HepG2 (cell line): ENCODE measurements around the gene KLK14. TPM values are rescaled to one million over a fixed set of nuclear protein-coding genes. Genes with fewer than 3 reads are reported as not detected.
A peak's percentile ranks its signal among the peaks of the same experiment; 100 is the strongest.

ENCODE experiments used
- FOSL1 ChIP-seq: sonication (generic); formaldehyde crosslinking; IDR thresholded peaks from 2 replicates; pipeline ENCODE4 v1.9.0; 2021; ENCODE audit warnings: missing genetic modification reagents, borderline replicate concordance
- GPBP1L1 ChIP-seq: sonication (generic); formaldehyde crosslinking; IDR thresholded peaks from 2 replicates; pipeline ENCODE4 v1.5.0; 2020; ENCODE audit warnings: mild to moderate bottlenecking, missing genetic modification reagents
- HDAC1 ChIP-seq: sonication (generic); formaldehyde crosslinking; IDR thresholded peaks from 2 replicates; pipeline ENCODE4 v1.5.1; 2020; ENCODE audit warnings: mild to moderate bottlenecking, missing genetic modification reagents
- JUN ChIP-seq: sonication (generic); formaldehyde crosslinking; IDR thresholded peaks from 2 replicates; pipeline ENCODE4 v1.4.0; 2020; ENCODE audit warnings: mild to moderate bottlenecking, missing genetic modification reagents
- KAT7 ChIP-seq: IDR thresholded peaks from 2 replicates; pipeline ENCODE4 v1.6.1; 2018; ENCODE audit warnings: borderline replicate concordance, missing compliant biosample characterization
- MAF1 ChIP-seq: sonication (generic); formaldehyde crosslinking; IDR thresholded peaks from 2 replicates; pipeline ENCODE4 v1.5.0; 2020; ENCODE audit warnings: missing genetic modification reagents, borderline replicate concordance
- MTA1 ChIP-seq: sonication (generic); formaldehyde crosslinking; IDR thresholded peaks from 2 replicates; pipeline ENCODE4 v1.4.0; 2020; ENCODE audit warnings: missing genetic modification reagents, mild to moderate bottlenecking, borderline replicate concordance
- PHF8 ChIP-seq: sonication (generic); formaldehyde crosslinking; IDR thresholded peaks from 2 replicates; pipeline ENCODE4 v1.5.0; 2020; ENCODE audit warnings: missing genetic modification reagents
- SALL1 ChIP-seq: sonication (generic); formaldehyde crosslinking; IDR thresholded peaks from 2 replicates; pipeline ENCODE4 v1.8.0; 2022; ENCODE audit warnings: mild to moderate bottlenecking, missing genetic modification reagents
- SYNCRIP ChIP-seq: fragments of 200-400 bp; formaldehyde crosslinking; IDR thresholded peaks from 2 replicates; pipeline ENCODE4 v1.6.1; 2018; ENCODE audit warnings: mild to moderate bottlenecking, low read depth, low read length; ENCODE audit not compliant: insufficient read depth
- TRIM24 ChIP-seq: sonication (generic); formaldehyde crosslinking; IDR thresholded peaks from 2 replicates; pipeline ENCODE4 v1.8.0; 2022; ENCODE audit warnings: mild to moderate bottlenecking, missing genetic modification reagents
- YY1 ChIP-seq: IDR thresholded peaks from 2 replicates; pipeline ENCODE4 v1.6.1; 2011; ENCODE audit warnings: low read length, low read depth, moderate library complexity, mild to moderate bottlenecking; ENCODE audit not compliant: insufficient read depth, insufficient replicate concordance
- ZFP36 ChIP-seq: fragments of 150-350 bp; IDR thresholded peaks from 2 replicates; pipeline ENCODE4 v1.6.1; 2018; ENCODE audit warnings: borderline replicate concordance, low read length, low read depth; ENCODE audit not compliant: partially characterized antibody
- ZNF558 ChIP-seq: sonication (generic); formaldehyde crosslinking; IDR thresholded peaks from 2 replicates; pipeline ENCODE4 v1.9.0; 2022; ENCODE audit warnings: mild to moderate bottlenecking, missing genetic modification reagents, borderline replicate concordance
- ZNF674 ChIP-seq: sonication (generic); formaldehyde crosslinking; IDR thresholded peaks from 2 replicates; pipeline ENCODE4 v1.5.0; 2020; ENCODE audit warnings: low read depth, mild to moderate bottlenecking, missing genetic modification reagents
- ZNF691 ChIP-seq: sonication (generic); formaldehyde crosslinking; IDR thresholded peaks from 2 replicates; pipeline ENCODE4 v1.4.0; 2020; ENCODE audit warnings: missing genetic modification reagents, low read depth, mild to moderate bottlenecking, borderline replicate concordance
- polyA plus RNA-seq, 8 experiments: library from polyadenylated mRNA; depleted of rRNA in 3 of 8; stranded (reverse) in 7 of 8; unstranded in 1 of 8; fragments of >200 nt; fragmentation: Illumina TruSeq in 4 of 8; extraction: Trizol in 4 of 8; gene quantifications; 2 replicates each; pipeline versions ENCODE4 v1.2.1 to v1.2.3, GENCODE V29; 2011 to 2016; ENCODE audit warnings: low read depth in 4 of 8, missing spikeins in 1 of 8, mixed read lengths in 1 of 8; ENCODE audit not compliant: insufficient read depth in 1 of 8
- total RNA-seq, 5 experiments: library from RNA; depleted of rRNA; stranded (reverse); fragments of >200 nt; fragmentation: Illumina TruSeq; extraction: Trizol; gene quantifications; 2 replicates each; pipeline ENCODE4 v1.2.3, GENCODE V29; 2016; ENCODE audit warnings: low read depth in 1 of 5
- TF ChIP-seq, protein P1 (sequence below): IDR thresholded peaks from 2 replicates; pipeline ENCODE4 v1.6.1; 2016; ENCODE audit warnings: missing compliant biosample characterization, missing genetic modification reagents, borderline replicate concordance
- TF ChIP-seq, protein P2 (sequence below): sonication (generic); formaldehyde crosslinking; IDR thresholded peaks from 2 replicates; pipeline ENCODE4 v1.4.0; 2020; ENCODE audit warnings: missing genetic modification reagents, borderline replicate concordance
- TF ChIP-seq, protein P3 (sequence below): sonication (generic); formaldehyde crosslinking; IDR thresholded peaks from 2 replicates; pipeline ENCODE4 v1.8.1; 2022; ENCODE audit warnings: mild to moderate bottlenecking, missing genetic modification reagents

The KLK14 gene
- total and polyA plus RNA-seq, 2 of the 13 experiments (the other 11 are each of a cell fraction or from before 2014, with no cell fraction given): not detected

DNA sequence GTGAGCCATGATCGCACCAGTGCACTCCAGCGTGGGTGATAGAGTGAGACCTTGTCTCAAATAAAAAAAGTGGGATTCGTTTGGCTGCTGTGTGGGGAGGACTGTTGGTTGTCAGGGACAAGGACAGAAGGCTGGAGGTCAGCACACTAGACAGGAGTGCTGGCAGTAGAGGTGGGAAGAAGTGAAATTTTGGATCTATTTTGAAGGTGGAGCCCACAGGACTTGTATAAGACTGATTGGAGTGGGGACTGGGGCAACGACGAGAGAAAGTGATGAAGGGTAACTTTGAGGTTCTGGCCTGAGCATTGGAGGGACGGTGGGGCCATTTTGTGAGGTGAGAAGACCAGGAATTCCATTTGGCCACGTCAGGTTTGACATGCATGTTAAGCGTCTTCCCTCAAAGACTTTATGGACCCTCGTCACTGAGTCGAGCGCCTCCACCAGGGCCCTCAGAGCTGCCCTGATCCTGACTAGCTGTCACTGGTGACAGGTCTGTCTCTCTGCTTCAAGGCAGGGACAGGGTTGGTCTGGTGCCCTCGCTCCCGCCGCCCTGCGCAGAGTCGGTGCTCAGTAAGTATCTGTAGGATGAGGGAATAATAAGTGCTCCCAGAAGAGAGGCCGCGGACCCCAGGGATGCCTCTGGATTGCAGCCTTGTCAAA is 24.8 kb upstream of the KLK14 start (continued):
- TF ChIP-seq ZNF674 (CRISPR knock-in tag) (no peak), MTA1 (no peak), TRIM24 (CRISPR knock-in tag) (no peak), ZFP36 (no peak), ZNF691 (CRISPR knock-in tag) (peak; percentile 51; the same call in 1 of the 2 replicates), FOSL1 (CRISPR knock-in tag) (no peak), MAF1 (CRISPR knock-in tag) (no peak), ZNF558 (0 out of 2 replicates have a peak, but pooled peaks have one; percentile 47), SALL1 (CRISPR knock-in tag) (no peak), KAT7 (CRISPR knock-in tag) (no peak), PHF8 (CRISPR knock-in tag) (no peak), GPBP1L1 (CRISPR knock-in tag) (no peak), YY1 (no peak), SYNCRIP (no peak), JUN (CRISPR knock-in tag) (no peak; the same call in 1 of the 2 replicates), HDAC1 (no peak; the same call in 1 of the 2 replicates)
- TF ChIP-seq, protein P1, sequence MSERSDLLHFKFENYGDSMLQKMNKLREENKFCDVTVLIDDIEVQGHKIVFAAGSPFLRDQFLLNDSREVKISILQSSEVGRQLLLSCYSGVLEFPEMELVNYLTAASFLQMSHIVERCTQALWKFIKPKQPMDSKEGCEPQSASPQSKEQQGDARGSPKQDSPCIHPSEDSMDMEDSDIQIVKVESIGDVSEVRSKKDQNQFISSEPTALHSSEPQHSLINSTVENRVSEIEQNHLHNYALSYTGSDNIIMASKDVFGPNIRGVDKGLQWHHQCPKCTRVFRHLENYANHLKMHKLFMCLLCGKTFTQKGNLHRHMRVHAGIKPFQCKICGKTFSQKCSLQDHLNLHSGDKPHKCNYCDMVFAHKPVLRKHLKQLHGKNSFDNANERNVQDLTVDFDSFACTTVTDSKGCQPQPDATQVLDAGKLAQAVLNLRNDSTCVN (CRISPR knock-in tag): no peak
- TF ChIP-seq, protein P2, sequence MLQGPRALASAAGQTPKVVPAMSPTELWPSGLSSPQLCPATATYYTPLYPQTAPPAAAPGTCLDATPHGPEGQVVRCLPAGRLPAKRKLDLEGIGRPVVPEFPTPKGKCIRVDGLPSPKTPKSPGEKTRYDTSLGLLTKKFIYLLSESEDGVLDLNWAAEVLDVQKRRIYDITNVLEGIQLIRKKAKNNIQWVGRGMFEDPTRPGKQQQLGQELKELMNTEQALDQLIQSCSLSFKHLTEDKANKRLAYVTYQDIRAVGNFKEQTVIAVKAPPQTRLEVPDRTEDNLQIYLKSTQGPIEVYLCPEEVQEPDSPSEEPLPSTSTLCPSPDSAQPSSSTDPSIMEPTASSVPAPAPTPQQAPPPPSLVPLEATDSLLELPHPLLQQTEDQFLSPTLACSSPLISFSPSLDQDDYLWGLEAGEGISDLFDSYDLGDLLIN: no peak
- TF ChIP-seq, protein P3, sequence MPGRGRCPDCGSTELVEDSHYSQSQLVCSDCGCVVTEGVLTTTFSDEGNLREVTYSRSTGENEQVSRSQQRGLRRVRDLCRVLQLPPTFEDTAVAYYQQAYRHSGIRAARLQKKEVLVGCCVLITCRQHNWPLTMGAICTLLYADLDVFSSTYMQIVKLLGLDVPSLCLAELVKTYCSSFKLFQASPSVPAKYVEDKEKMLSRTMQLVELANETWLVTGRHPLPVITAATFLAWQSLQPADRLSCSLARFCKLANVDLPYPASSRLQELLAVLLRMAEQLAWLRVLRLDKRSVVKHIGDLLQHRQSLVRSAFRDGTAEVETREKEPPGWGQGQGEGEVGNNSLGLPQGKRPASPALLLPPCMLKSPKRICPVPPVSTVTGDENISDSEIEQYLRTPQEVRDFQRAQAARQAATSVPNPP (CRISPR knock-in tag): no peak
